Midbrain (tissue), 1 donor: ENCODE data around the gene CHST4.
"Not testable (repeated sequence)": the region's sequence is repeated elsewhere in the genome, so short reads cannot be mapped to it uniquely, and the experiment has no call there.

Experiments used
- DNase-seq: peaks from one replicate; lab custom pipeline; 2025; lab: John Stamatoyannopoulos, UW

CHST4 gene

GRCh38 chr16:71526111-71526631 is at the start of gene CHST4:
Gene CHST4, plus strand, starts transcription at chr16:71526426. Its CDS starts 10,252 bp downstream, at chr16:71536678.
- DNase-seq: no peak

GRCh38 chr16:71476457-71477124 is 49.6 kb upstream of the CHST4 start:
- no peak for DNase-seq

GRCh38 chr16:71479420-71479819 is 46.8 kb upstream of the CHST4 start:
- peak; percentile 27 for DNase-seq

GRCh38 chr16:71480956-71481355 is 45.3 kb upstream of the CHST4 start:
- DNase-seq: no peak

GRCh38 chr16:71482569-71482968 is 43.7 kb upstream of the CHST4 start:
- no peak for DNase-seq

GRCh38 chr16:71484006-71484893 is 42.0 kb upstream of the CHST4 start:
- DNase-seq: peak; percentile 93

- DNase-seq: no peak
Observed at GRCh38 chr16:71489122-71489521, 37.1 kb upstream of the CHST4 start, which contains the start of gene ZNF19. Gene ZNF19, minus strand, starts transcription at chr16:71489324. Its CDS starts 7,210 bp downstream, at chr16:71482114.

- no peak for DNase-seq
Observed at GRCh38 chr16:71490361-71490760, 35.9 kb upstream of the CHST4 start.

- DNase-seq: no peak
Observed at GRCh38 chr16:71491054-71491453, 35.2 kb upstream of the CHST4 start.

GRCh38 chr16:71492786-71493185 is 33.4 kb upstream of the CHST4 start:
- no peak for DNase-seq

GRCh38 chr16:71493213-71493612 is 33.0 kb upstream of the CHST4 start:
- DNase-seq: no peak

- no peak for DNase-seq
Observed at GRCh38 chr16:71498031-71498430, 28.2 kb upstream of the CHST4 start.

GRCh38 chr16:71499775-71500364 is 26.4 kb upstream of the CHST4 start:
- DNase-seq: peak; percentile 53

GRCh38 chr16:71500964-71501363 is 25.3 kb upstream of the CHST4 start:
- DNase-seq: no peak

GRCh38 chr16:71501547-71501946 is 24.7 kb upstream of the CHST4 start:
- no peak for DNase-seq

- DNase-seq: not testable (repeated sequence)
Observed at GRCh38 chr16:71504051-71504450, 22.2 kb upstream of the CHST4 start.

GRCh38 chr16:71504901-71505300 is 21.3 kb upstream of the CHST4 start:
- DNase-seq: no peak

- DNase-seq: no peak
Observed at GRCh38 chr16:71507061-71507460, 19.2 kb upstream of the CHST4 start.

GRCh38 chr16:71513302-71513701 is 12.9 kb upstream of the CHST4 start:
- no peak for DNase-seq

- no peak for DNase-seq
Observed at GRCh38 chr16:71514476-71514875, 11.8 kb upstream of the CHST4 start.

- no peak for DNase-seq
Observed at GRCh38 chr16:71515026-71515425, 11.2 kb upstream of the CHST4 start.

GRCh38 chr16:71520550-71520949 is 5.7 kb upstream of the CHST4 start:
- DNase-seq: no peak
